NCI-H82 treated with DMSO at 0.1 percent for 48 hours (cell line): ENCODE results near the gene GSDMA.

Experiments used
- DNase-seq: peaks from one replicate; lab custom pipeline; 2025; ENCODE audit not compliant: unreplicated experiment; lab: John Stamatoyannopoulos, UW

Gene GSDMA

GRCh38 chr17:39960524-39961041 lies 2.2 kb upstream of the GSDMA start:
- DNase-seq: no peak

GRCh38 chr17:39963829-39964228 lies 1.0 kb downstream of the GSDMA start:
- no peak for DNase-seq

- DNase-seq: no peak
Observed at GRCh38 chr17:39965017-39965699, 2.4 kb downstream of the GSDMA start.

DNA sequence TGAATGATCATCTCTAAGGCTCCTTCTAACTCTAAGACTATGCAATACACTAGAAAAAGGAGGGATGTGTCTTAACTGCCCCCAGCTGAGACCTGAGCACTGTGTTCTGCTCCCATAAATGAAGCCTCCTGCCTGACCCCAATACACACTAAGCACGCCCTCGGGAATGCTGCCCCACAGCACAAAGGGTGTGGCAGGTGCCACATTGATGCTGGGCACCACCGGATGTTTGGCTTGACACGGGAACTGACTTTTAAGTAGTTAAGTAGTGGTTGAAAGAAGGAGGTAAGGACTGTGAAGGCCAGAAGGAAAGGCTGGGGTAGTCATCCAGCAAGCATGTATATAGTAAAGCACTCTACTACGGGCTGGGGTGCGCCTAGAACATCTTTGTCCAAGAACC lies 4.0 kb downstream of the GSDMA start:
- DNase-seq: no peak

GRCh38 chr17:39968761-39969160 lies 6.0 kb downstream of the GSDMA start:
- DNase-seq: no peak

DNA sequence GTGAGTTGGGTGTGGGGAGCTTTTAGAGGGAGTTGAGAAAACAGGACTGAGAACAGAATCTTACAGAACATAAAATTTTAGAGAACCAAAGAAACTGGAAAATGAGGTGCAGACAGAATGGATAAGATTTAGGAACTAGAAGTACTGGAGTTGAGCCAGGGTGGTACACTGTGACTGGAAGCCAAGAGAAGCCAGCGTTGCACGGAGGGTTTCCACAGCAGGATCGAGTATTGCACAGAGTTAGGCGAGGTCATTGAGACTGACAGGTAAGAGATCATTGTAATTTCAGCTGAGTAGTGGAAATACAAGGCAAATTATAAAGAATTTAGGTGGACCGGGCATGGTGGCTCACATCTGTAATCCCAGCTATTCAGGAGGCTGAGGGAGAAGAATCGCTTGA lies 6.6 kb downstream of the GSDMA start:
- no peak for DNase-seq

DNA sequence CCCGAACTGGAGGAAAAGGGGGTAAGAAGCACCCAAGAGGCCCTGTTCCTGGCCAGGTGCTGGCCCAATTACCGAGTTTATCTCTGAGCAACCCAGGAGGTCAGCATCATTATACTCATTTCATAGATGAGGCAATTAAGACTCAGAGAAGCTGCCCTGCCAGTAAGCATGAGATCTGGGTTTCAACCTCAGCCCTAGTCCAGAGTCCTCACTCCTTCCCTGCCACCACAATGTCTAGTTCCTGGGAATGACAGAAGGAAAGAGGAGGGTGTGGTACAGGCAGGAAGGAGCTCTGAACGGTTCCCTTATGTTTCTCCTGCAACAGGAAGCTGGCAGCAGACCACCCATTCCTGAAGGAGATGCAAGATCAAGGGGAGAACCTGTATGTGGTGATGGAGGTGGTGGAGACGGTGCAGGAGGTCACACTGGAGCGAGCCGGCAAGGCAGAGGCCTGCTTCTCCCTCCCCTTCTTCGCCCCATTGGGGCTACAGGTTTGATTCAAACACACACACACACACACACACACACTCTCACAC lies 7.4 kb downstream of the GSDMA start:
- no peak for DNase-seq

DNA sequence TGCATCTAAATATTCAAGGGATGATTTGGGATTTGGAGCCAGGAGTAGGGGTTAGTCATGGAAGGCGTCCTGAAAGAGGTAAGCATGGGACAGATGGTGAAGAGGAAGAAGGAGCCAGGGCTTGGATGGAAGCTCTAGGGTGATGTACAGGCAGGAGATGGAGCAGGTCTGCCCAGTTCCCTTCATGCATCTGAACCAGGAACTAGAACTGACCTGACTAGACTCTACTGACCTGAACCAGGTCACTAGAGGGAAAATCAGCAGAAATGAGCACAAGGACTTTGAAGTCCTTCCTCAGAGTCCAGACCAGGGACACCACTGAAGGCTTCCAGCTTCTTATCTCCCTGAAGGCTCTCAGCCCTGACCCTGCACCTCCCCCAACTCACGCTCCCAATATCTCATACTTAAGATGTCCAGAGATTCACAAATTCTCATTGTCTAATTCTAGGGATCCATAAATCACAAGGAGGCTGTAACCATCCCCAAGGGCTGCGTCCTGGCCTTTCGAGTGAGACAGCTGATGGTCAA lies 8.3 kb downstream of the GSDMA start:
- DNase-seq: no peak

DNA sequence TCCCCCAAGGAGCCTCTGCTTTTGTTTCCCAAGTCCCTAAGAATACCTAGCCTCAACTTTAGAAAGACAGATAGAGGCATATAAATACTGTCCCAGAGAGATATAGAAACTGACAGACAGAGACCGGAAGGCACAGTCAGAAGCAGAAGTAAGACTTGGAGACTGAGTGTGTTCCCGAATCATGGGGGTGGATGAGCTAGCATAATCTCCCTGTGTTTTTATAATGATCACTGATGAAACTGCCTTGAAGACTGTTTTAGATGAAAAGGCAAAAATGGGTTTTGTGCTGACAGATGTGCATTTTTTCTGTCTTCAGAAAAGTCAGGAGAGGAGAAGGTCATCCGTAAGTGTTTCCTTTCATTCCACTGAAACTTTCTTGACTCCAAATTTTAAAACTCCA lies 9.5 kb downstream of the GSDMA start:
- no peak for DNase-seq

DNA sequence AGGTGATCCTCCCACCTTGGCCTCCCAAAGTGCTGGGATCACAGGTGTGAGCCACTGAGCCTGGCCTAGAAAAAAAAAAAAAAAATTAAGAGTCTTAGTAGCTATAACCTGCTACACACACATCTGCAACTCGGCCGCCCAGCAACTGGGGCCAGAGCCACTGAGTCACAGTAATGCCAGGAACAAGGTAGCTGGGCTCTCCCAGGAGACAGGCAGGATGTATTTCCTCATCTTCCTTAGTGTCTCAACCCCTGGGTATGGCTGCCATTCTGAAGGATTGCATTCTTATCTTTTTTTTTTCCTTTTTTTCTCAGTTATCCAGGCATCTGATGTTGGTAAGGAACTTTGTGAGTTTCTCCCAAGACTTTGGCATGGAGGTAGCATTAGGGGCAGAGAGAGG lies 10.7 kb downstream of the GSDMA start:
- no peak for DNase-seq

DNA sequence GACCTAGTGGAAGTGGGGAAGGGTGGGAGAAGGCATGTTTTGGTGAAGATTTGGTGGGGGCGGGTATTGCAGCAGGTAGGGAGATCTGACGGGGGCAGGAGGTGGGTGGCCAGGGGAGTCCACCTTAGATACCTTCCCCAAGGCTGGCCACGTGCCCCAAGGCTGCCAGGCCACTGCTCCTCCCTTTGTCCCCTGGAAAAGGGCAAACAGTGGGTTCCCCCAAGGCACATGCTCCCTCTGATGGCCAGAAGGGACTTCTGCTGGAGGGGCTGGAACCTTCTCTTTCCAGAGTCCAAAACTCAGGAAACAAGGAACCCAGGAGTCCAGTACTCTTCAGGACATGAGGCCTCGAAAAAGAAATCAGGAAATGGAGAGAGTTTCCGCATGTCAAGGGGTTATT lies 11.6 kb downstream of the GSDMA start:
- DNase-seq: no peak

DNA sequence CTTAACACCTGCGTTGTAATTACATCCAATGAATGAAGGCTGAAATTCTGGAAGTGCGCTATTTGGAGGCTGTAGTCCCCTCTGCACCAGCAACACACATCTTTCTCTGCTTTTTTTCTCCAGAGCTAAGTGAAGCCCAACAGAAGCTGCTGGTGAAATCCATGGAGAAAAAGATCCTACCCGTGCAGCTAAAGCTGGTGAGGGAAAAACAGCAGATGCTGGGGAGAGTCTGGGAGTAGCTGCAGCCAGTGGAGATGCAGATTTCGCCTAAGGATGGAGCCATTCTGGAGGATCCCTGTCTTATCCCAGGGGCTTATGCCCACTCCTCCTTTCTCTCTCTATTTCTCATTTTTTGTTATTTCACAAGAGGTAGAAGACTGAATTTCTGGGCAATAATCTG lies 13.0 kb downstream of the GSDMA start:
- no peak for DNase-seq

DNA sequence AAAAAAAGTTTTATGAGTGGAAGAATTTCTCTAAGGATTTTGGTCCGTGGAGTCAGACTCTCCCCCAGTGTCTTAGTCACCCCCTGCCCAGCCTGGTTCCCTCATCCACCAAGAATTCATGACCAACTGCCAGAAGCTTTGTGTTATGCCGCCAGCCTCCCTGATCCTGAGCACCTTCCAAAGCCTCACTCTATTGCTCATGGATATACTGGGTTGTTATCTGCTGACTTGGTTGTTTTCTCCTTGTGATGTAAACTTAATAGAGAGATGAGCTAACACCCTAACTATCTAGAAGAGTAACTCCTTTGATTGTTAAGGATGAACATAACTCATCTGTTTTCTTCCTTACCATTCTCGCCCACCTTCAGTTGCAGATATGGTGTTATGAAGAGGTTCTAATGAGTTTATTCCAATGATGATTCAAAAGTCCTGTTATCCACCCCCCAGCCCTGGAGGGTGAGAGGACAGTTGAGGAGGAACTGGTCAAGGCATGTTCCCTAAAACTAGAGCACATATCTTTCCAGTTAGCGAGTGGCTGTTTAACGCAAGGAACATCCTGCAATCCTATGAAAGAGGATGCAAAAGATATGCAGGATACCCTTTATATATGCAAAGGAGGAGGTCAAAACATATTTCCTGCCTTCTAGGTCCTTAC lies 16.3 kb downstream of the GSDMA start:
- DNase-seq: no peak

DNA sequence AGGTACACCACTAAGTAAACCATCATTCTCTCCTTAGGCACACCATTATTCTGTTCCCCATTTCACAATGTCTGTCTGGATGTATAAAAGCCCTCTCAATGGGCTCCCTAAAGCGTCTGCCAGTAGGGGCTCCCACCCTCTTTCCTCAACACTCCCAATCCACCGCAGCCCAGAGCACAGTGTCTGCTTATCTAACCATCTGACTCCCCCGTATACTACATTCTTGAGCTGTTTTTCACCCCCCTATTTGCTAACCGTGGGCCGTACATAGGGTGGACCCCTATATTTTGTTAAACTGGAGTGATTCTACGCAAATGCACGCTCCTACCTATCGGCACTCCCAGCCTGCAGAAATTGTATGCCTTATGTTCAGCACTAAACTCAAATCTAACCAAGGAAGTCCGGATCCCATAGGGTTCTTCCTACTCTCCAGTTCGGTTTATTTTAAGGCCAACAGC lies 17.1 kb downstream of the GSDMA start:
- DNase-seq: peak; percentile 44

DNA sequence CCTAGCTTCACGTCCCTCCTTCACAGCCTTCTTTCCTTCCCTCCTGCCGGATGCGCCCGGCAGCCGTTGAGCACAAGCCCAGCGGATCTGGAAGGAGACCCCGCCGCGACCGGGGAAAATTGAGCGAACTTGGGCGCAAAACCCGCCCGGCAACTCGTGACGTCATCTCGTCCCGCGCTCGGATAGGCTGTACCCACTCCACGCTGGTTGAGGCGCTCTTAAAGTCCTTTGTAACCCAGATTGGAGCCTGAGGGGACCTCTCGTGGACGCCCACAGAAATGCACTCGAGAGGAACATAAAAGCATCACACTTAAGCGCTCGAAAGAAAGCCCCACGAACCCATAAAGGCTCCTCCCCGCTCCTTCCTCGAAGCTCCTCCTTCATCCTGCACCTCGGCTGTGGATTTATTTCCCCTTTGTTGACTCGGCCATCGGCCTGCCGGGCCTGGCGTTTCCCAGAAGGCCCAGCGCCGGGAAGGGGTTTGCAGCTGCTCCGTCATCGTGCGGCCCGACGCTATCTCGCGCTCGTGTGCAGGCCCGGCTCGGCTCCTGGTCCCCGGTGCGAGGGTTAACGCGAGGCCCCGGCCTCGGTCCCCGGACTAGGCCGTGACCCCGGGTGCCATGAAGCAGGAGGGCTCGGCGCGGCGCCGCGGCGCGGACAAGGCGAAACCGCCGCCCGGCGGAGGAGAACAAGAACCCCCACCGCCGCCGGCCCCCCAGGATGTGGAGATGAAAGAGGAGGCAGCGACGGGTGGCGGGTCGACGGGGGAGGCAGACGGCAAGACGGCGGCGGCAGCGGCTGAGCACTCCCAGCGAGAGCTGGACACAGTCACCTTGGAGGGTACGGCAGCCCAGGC lies 17.8 kb downstream of the GSDMA start, which contains the start of gene PSMD3:
TSS of gene PSMD3 (plus strand) at position 457 of the 856 bp plus-strand sequence. CDS start at position 621, 164 bp downstream.
- peak; percentile 99 for DNase-seq

DNA sequence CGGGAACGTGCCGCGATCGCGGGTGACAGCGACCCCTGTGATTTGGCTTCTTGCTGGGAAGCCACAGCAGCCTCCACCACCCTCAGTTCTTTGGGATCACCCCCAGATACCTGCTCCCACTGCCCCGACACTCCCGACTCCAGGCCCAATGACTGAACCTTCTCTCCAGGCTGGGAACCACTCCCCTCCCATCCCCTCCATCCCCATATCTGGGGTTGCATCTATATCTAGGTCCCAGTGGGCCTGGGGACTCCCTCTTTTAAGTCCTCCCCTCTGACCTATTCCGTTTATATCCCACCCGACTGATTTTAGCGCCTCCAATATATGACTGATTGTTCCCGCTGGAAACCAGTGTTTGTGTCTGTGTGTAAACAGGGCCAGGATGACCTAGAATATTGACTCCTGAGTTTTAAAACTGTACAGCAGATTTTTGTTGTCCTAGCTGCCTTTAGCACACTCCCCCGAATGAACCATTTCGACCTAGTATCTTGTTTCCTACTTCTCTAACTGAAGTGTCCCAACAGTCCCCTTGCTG lies 18.5 kb downstream of the GSDMA start:
- DNase-seq: no peak

DNA sequence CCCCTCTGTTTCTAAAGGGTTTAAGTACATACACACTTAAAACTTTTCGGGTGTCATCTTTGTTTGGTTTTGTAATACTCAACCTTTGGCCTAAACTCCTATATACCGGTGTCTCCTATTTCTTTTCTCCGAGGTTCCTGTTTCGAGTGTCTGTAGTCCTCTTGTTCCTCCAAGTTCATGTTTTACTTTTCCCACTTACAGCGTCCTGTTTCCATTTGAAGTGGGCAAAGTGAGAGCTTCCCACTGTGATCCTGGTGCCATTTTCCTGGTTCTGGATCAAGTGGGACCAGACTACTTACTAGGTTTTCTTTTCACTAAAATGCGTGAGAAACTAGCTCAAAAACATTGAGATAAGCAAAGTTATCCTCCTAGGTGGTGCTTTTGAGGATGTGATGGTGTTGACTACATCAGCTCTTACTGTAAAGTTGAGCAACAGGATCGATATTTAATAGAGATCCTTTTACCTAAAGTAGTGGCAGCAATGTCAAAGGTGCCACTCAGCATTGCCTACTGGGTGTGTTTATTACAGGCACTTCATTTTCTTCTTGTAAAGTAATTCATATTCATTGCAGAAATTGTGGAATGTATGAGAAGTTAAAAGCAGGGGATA lies 19.1 kb downstream of the GSDMA start:
- DNase-seq: no peak

DNA sequence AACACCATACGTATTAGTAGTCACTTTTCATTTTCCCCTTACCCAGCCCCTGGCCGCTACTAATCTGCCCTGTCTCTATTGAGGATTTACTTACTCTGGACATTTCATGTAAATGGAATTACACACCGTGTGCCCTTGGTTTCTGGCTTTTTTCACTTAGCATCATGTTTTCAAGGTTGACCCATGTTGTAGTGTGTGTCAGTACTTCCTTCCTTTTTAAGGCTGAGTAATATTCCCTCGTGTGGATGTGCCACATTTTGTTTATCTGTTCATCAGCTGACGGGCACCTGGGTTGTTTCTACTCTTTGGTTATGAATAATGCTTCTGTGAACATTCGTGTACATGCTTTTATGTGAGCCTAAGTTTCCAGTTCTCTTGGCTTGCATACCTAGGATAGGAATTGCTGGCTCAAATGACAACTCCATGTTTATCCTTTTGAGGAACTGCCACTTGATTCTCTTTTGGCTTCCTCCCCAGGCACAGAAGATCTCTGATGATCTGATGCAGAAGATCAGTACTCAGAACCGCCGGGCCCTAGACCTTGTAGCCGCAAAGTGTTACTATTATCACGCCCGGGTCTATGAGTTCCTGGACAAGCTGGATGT lies 25.5 kb downstream of the GSDMA start:
- DNase-seq: no peak

DNA sequence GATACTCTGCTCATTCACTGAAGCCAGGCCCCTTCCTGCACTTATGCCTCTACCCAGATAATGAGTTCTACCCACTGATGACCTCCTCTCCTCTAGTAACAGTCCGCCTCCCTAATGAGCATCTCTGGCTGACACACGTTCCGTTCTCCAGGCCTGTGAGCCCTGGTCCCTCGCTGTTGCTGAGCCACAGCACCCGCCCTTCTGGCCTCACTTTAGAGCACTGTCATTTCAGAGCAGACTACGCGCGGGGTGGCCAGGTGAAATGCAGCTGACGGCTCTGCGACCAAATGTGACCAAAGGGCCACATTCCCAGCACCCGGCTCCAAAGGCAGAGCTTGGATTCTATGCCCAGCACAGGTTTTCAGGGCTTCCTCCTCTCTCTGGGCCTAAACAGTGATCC lies 31.6 kb downstream of the GSDMA start:
- no peak for DNase-seq

DNA sequence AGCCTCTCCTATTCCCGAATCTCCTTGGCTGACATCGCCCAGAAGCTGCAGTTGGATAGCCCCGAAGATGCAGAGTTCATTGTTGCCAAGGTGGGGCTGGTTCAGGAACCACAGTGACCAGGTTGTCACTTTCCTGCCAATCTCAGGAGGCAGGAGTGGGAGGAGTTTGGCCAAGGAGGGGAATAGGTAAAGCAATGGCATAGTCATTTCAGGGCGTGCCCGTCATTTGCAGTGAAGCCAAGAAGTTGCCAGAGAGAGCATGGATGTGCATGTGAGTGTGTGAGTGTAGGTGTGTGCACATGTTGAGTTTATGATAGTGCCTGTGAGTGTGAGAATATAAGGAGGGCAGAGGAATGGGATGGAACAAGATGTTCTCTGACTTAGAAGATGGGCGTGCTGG lies 32.6 kb downstream of the GSDMA start:
- DNase-seq: no peak
